HG03039 (cell line): ENCODE data around the gene AHR.
A peak's percentile ranks its signal among the peaks of the same experiment; 100 is the strongest.

Experiments
- ATAC-seq: cut with Tn5 transposase; IDR thresholded peaks from one replicate; pipeline ENCODE4 v1.9.1; 2021; ENCODE audit warnings: mild to moderate bottlenecking, moderate library complexity; ENCODE audit not compliant: unreplicated experiment

Gene AHR

GRCh38 chr7:17298102-17298839 is at the start of gene AHR:
Gene AHR (plus strand): TSS chr7:17298652. CDS start chr7:17299265, 613 bp downstream.
- peak; percentile 61 for ATAC-seq

DNA sequence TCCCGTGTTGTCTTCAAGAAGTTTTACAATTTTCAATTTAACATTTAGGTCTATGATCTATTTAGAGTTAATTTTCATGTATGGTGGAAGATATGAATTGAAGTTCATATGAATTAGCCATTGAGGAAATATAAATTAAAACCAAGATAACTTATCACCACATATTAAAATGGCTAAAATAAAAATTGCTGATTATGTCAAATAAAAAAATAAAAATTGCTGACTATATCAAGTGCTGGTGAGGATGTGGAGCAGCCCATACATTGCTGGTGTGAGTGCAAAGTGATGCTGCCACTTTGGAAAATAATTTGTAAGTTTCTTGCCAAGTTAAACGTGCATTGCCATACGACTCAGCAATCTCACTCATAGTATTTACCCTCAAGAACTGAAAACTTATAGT is 44.6 kb upstream of the AHR start:
- ATAC-seq: no peak

- ATAC-seq: no peak
Observed at GRCh38 chr7:17255926-17256325, 42.5 kb upstream of the AHR start.

DNA sequence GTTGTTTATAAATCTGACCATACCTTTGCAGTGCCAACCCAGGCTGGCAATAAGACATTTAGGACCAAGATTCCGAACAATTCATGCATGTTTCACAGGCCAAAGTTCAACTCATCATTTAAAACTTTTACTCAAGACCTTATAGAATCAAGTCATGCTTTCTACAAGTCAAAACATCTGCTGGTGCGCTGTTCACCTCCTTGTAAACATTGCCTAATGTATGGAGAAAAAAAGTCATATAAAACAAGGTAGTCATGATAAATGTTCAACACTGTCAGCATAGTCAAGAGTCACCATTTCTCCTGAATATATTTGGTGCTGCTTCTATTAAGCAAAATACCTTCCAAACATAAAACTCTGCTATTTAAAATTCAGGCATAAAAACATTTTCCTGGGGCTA is 42.1 kb upstream of the AHR start:
- ATAC-seq: no peak

GRCh38 chr7:17266565-17266964 is 31.9 kb upstream of the AHR start:
- ATAC-seq: no peak

DNA sequence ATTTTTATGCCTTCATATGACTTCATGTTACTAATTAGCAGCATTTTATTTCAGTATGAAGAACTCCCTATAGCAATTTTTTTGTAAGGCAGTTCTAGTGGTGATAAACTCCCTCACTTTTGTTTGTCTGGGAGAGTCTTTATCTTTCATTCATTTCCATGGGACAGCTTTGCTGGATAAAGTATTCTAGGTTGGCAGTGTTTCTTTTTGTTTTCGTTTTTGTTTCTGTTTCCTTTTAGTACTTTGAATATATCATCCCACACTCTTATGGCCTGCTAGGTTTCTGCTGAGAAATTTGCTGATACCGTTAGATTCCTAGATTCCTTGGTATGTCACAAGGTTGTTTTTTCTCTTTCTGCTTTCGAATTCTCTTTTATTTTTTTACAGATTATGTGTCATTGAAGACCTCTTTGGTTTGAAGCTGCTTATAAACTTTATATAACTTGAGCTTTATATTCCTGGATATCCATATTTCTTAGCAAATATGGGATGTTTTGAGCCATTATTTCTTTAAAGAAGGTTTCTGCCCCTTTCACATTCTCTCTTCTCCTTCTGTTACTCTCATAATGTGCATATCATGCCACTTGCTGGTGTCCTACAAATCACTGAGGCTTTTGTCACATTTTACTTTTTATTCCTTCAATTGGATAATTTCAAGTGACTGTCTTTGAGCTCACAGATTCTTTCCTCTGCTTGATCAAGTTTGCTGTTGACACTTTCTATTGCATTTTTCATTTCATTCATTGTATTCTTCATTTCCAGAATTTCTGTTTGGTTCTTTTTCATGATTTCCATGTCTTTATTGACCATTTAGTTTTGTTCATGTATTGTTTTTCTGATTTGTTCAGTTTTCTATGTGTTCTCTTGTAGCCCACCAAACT is 28.9 kb upstream of the AHR start:
- ATAC-seq: no peak

DNA sequence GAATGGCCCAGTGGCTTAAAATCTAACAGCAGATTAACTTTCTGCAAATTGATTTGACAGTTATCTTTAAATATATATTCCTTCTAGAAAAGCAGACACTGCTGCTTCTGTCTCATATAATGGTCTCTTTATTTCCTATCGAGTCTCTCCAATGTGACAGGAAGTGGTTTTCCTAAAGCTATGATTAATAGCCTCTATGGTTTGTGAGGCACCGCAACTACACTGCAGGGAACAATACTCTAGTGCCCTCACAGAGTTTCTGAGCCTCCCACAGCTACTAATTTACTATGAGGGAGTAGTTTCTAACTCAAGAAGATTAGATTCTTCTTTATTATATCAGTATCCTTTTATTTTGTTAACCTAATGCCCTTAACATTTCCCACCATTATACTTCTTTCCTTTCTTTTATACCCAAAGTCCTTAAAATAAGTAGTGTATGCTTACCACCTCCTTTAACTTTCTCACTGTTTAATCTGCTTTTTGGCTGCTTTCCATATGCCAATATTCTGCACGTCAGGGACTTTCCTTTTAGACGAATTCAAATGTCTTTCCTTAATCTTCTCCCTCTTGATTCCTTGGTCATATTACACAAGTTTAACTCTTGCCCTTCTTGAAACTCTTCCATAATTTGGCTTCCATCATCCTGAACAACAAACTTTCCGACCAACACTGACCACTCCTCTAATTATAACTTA is 23.8 kb upstream of the AHR start:
- ATAC-seq: no peak

DNA sequence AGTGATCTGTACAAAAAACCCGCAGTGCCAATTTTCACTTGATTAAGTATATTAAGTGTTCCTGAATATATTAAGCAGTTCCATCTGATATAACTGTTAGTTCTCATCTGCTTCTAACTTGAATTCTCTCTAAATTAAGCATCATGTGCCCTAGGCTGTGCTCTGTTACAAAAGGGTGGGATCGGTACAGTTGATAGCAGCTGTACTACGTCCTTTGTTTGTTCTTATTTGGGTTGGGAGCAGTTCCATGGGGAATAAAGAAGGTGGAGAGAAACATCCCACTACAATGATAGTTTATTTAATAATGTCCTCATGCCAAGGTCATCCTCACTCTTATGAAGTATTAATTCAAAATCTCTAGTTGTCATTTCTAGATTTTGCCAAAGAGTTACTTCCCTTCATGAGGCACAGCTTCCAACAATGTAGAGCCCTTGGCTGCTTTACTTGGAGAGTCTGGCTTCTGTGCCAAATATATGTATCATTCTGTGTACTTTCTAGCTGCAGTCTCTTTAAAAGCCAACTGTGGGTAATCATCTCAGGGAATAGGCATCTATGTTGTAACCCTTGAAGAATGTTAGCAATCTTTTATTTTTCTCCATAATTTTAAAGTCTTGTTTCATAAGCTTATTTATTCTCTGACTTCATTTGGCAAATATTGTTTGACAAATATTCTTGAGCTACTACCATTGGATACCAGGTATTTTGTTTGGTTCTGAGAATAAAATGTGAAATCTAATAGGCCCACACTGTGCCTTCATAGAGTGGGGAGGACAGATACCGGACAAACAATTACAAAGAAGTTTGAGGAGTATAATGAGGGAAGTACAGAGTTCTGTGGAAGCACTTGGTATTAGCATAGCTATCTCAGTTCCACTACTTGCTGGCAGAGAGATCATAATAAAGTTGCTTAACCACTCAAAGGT is 22.4 kb upstream of the AHR start:
- ATAC-seq: no peak

GRCh38 chr7:17279061-17279460 is 19.4 kb upstream of the AHR start:
- no peak for ATAC-seq

DNA sequence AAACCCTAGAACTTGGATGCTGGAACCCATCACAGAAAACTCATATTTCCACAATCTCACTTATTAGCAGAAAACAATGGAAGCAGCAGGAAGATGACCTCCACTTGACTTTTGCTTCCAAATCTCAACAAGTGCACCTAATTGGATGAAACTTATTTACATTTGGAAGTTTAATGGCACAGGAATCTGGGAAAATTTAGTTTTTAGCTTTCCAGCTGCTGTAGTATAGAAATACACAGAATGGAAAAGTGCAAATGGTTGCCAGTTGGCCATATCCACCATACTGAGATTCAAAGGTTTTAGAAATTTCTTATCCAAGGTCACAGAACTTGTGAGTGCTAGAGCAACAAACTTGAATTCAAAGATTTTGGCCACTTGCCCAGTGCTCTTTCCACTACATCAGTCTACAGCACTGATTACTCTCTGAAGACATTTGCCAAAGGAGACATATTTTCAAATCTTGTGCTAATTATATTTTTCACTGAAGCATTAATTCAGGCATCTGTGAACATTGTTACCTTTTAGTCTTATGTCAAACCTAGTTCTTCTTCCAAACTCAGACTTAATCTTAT is 9.3 kb upstream of the AHR start:
- ATAC-seq: no peak

GRCh38 chr7:17292843-17293242 is 5.6 kb upstream of the AHR start:
- ATAC-seq: no peak

DNA sequence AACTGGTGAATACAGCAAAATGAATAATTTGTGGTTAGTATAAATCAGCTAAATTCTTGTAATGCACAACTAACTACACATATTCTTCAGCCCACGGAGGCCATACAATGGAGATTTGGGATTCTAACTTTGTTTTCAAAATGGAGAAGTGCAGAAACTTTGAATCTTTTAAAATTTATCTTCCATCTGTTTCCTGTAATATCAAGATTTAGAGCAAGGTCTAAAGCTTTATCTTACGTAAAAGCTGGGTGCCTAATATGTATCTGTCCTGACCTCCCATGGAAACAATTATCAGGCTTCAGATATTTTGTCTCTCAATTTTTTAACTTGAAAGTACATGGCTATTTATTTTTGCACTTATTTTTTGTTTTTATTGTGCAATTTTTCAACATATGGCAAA is 5.0 kb upstream of the AHR start:
- ATAC-seq: no peak

DNA sequence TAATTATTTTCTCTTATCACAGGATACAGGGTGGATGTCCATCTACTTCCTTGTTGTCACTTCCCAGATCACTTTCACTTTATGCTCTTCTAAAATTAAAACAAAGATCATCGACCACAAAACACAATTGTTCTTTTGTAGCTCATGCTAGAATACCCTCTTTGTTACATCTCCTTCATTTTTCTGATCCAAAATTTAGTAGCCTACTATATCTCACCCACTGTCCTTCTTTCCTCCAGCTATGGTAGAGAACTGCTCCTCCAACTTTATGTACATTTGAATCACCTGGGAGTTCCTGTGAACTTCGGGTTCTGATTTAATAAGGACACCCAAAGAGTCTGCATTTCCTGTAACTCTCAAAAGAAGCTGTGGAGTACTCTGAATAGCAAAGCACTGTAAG is 1.2 kb upstream of the AHR start:
- no peak for ATAC-seq

- ATAC-seq: peak; percentile 41
Observed at GRCh38 chr7:17298840-17299482, 509 bp downstream of the AHR start.

DNA sequence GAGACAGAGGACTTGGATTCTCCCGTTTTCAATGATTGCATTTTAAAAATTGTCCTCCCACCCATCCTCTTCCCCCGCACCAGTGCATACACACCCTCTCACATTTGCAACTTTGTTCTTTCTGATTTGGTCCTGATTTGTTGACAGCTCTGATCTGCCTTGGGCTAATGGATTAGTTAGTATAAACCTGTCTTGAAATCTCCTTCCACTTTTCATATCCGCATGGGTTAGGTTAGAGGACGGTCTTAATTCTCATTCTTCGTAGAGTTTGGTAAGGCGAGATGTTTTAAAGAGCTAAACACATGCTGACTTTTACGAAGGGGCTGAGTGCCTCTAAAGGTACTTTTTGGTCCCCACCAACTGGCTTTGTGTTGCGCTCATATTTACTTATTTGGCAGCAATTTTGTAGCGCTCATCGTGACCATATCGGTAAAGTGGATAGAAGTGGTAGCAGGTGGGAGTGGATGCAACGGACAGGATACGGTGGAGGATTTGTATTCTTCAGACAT is 1.1 kb downstream of the AHR start:
- ATAC-seq: no peak

DNA sequence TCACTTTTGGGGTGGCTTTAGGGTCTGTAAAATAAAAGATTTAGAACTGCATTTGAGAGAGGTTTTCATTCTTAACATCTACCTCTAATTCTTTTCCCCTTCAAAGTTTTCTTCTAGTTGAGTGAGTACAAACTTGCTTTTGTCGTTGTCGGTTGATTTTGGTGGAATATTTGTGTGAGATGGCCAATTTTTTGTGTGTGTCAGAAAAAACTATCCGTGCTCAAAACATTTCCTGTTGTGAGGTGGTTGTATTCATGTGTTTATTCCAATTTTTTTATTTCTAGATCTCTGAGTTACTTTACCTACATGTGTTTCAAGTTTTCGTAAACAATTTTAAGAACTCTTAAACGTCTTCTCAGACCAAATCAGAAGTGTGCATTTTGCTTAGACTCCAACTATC is 1.6 kb downstream of the AHR start:
- ATAC-seq: no peak

DNA sequence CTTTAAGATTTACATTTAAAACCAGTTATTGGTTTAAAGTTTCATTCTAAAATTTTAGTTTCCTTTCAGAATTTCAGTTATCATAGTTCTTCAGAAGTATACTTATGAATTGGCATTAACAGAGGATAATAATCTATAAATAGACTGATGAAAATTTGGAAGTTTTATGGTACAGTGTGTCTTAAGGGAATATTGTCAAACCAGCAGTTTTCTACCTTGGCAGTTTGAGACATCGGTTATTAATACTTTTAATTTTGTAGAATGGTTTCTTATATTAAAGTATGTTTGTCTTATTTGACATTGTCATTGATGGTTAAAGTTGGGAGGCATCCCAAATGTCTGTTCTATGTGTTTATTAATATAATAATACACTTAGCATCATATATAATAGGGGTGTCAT is 2.0 kb downstream of the AHR start:
- ATAC-seq: no peak

GRCh38 chr7:17301471-17302456 is 3.3 kb downstream of the AHR start:
- no peak for ATAC-seq
